Activated gamma-delta T cell treated with Interleukin-2 at 50 U/mL for 16 hours (primary cell): Measurements from ENCODE around the gene KIFC1.

Experiments used
- DNase-seq: peaks from one replicate; pipeline ENCODE4 v3.0.0-alpha.2; 2020

KIFC1 gene

GRCh38 chr6:33427585-33428223 is 36.1 kb downstream of the KIFC1 start:
- peak; percentile 52 for DNase-seq

GRCh38 chr6:33428224-33428965 is 36.8 kb downstream of the KIFC1 start:
- DNase-seq = peak; percentile 22

- DNase-seq = no peak
These were observed 37.5 kb downstream of the KIFC1 start for GRCh38 chr6:33428966-33429749.

GRCh38 chr6:33429750-33430052 is 38.1 kb downstream of the KIFC1 start:
- DNase-seq = peak; percentile 21

GRCh38 chr6:33430334-33430733 is 38.7 kb downstream of the KIFC1 start:
- DNase-seq = no peak

- DNase-seq = peak; percentile 85
These were observed 39.6 kb downstream of the KIFC1 start for GRCh38 chr6:33430991-33431879.

DNA sequence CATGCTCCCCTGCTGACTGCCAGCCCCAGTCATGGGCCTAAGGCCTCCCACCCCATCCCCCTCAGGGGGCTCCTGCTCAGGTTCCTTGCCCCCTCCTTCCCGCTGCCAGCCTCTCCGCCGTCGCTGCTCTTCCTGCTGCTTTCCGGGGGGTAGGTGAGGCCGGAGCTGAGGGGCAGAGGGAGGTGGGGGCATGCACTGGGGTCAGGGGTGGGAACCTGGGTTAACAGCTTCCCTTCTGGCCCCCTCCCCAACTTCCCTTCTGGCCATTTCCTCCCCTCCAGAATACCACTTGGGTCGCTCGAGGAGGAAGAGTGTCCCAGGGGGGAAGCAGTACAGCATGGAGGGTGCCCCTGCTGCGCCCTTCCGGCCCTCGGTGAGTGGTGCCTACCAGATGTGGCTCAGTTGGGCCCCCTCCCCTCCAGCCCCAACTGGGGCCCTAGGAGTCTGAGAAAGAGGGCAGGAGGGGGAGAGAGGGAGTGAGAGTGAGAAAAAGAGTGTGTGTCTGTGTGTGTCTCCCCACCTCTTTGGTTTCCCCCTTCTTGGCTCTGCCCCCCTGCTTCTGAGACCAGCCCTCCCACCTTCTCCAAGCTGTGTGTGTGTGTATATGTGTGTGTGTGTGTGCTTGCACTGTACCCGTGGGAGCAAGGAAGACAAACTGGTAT is 40.4 kb downstream of the KIFC1 start:
- no peak for DNase-seq

DNA sequence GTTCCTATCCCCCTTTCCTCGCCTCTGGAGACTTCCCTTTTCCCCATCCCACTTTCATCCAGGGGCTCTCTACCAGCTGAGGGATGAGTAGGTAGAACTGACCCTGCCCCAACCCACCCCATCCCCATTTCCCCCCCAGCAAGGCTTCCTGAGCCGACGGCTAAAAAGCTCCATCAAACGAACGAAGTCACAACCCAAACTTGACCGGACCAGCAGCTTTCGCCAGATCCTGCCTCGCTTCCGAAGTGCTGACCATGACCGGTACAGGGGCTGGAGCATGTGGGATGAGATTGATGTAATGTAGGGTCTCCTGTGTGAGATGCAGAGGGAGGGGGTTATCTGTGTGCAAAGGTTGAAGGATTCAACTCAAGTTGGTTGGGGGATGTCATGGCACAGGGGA is 40.9 kb downstream of the KIFC1 start:
- no peak for DNase-seq

DNA sequence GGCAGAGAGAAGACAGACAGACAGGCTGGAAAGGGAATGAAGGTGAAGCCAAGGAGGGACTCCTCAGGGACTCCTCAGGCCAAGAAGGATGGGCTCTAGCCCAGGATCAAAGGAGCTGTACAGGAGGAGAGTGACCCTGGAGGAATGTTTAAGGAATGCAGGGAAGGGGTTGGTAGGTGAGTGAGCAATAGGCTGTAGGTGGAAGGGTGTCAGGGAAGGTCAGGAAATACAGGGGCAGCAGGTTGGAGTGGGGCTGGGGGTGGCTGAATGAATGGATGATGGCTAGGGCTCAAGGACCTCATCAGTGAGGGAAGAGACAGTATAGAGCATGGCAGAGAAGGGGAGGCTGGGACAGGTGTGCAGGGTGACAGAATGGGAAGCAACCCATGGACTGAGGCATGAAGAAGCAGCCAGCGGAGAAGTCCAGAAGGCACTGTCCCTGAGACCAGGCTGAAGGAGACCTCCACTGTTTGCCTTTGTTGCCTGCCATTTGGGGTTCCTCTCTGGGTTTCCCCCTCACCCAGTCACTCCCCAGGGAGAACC is 41.4 kb downstream of the KIFC1 start:
- DNase-seq = no peak

GRCh38 chr6:33433544-33434191 is 42.0 kb downstream of the KIFC1 start:
- no peak for DNase-seq

GRCh38 chr6:33434961-33435360 is 43.3 kb downstream of the KIFC1 start:
- no peak for DNase-seq

DNA sequence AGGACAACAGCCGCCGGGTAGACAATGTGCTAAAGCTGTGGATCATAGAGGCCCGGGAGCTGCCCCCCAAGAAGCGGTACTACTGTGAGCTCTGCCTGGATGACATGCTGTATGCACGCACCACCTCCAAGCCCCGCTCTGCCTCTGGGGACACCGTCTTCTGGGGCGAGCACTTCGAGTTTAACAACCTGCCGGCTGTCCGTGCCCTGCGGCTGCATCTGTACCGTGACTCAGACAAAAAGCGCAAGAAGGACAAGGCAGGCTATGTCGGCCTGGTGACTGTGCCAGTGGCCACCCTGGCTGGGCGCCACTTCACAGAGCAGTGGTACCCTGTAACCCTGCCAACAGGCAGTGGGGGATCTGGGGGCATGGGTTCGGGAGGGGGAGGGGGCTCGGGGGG is 46.0 kb downstream of the KIFC1 start:
- DNase-seq = no peak

GRCh38 chr6:33438978-33439594 is 47.5 kb downstream of the KIFC1 start:
- no peak for DNase-seq

DNA sequence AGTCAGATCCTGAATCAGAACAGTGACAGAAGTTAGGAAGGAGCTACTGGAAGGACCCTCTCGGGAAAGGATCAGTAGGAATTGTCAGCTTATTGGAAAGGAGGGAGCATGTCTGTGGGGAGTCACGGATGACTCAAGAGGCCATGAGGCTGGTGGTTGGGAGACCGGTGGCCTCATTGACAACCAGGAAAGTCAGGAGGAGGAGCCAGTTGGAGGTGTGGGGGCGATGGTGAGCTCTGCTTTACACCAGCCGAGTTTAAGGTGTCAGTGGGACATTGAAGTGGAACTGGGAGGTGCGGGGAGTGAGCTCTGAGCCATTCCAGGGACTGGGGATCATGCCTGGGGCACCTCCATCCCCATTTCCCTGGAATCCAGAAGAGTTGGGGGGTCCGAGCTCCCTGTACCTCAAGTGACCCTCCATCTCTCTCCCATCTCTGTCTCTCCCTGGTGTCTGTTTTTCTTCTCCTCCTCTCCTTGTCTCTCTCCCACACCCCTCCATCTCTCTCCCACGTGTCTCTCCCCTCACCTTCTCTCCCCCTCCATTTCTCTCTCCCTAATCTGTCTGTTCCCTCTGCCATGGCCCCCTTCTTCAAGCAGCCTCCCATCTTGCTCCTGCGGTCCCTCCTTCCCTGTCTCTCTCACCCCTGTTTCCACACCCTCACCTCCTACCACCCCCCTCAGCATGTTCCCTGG is 48.5 kb downstream of the KIFC1 start:
- no peak for DNase-seq

DNA sequence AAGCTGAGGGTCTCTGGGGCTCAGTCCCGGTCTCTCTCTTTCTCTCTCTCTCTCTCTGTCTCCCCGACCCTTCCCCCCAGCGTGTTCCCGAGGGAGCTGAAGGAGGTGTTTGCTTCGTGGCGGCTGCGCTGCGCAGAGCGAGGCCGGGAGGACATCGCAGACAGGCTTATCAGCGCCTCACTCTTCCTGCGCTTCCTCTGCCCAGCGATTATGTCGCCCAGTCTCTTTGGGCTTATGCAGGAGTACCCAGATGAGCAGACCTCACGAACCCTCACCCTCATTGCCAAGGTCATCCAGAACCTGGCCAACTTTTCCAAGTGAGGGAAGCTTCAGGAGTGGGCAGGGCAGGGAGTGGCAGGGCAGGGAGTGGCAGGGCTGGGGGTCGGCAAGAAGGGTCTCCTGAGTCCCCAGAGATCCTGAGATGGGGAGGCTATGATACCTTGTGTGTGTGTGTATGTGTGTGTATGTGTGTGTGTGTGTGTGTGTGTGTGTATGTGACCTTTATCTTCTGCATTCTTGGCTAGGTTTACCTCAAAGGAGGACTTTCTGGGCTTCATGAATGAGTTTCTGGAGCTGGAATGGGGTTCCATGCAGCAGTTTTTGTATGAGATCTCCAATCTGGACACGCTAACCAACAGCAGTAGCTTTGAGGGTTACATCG is 49.2 kb downstream of the KIFC1 start:
- DNase-seq = no peak

- no peak for DNase-seq
These were observed 49.8 kb downstream of the KIFC1 start for GRCh38 chr6:33441457-33441856.

GRCh38 chr6:33442283-33442682 is 50.7 kb downstream of the KIFC1 start:
- no peak for DNase-seq

GRCh38 chr6:33443025-33443424 is 51.4 kb downstream of the KIFC1 start:
- no peak for DNase-seq

GRCh38 chr6:33443619-33444504 is 52.2 kb downstream of the KIFC1 start:
- DNase-seq = no peak
